Kidney (tissue), 14 donors: ENCODE data around the gene MKNK1. TPM values are rescaled to one million over a fixed set of nuclear protein-coding genes. Genes with fewer than 3 reads are reported as not detected.

Source experiments
- DNase-seq, 5 donors: peaks; one replicate each; pipeline ENCODE4 v3.0.0-alpha.2; 2013 to 2020
- FAIRE-seq: peaks from 2 replicates; lab custom pipeline; 2012; peaks lifted over from hg19 to GRCh38; lab: Jason Lieb, UNC
- H3K27ac ChIP-seq, 2 donors: one replicate each; pipeline ENCODE4 v1.7.0; 2013; ENCODE audit warnings: low read depth in 2 of 2, low read length in 2 of 2, inconsistent platforms in 1 of 2
- H3K27me3 ChIP-seq: one replicate; pipeline ENCODE4 v1.7.1; 2013; ENCODE audit warnings: low read length, inconsistent platforms; ENCODE audit not compliant: control insufficient read depth, insufficient read depth
- H3K36me3 ChIP-seq, 3 donors: one replicate each; pipeline versions ENCODE4 v1.7.0 to v1.7.1; 2013; ENCODE audit warnings: low read length in 3 of 3, control low read depth in 1 of 3, inconsistent platforms in 1 of 3; ENCODE audit not compliant: insufficient read depth in 3 of 3, control insufficient read depth in 2 of 3
- H3K4me1 ChIP-seq, 3 donors: one replicate each; pipeline versions ENCODE4 v1.7.0 to v1.7.1; 2013; ENCODE audit warnings: low read length in 3 of 3, inconsistent platforms in 1 of 3, low read depth in 1 of 3; ENCODE audit not compliant: control insufficient read depth in 2 of 3, insufficient read depth in 2 of 3
- H3K4me3 ChIP-seq, 3 donors: one replicate each; pipeline versions ENCODE4 v1.7.0 to v1.8.1; 2013; ENCODE audit warnings: low read length in 3 of 3, control low read depth in 1 of 3, inconsistent platforms in 1 of 3
- H3K9ac ChIP-seq, 3 donors: one replicate each; pipeline versions ENCODE4 v1.7.0 to v1.7.1; 2013; ENCODE audit warnings: low read length in 3 of 3, control low read depth in 1 of 3, inconsistent platforms in 1 of 3
- H3K9me3 ChIP-seq, 3 donors: one replicate each; pipeline versions ENCODE4 v1.7.0 to v1.7.1; 2013; ENCODE audit warnings: low read length in 3 of 3, control low read depth in 1 of 3, inconsistent platforms in 1 of 3; ENCODE audit not compliant: control insufficient read depth in 2 of 3, insufficient read depth in 1 of 3
- CTCF ChIP-seq: IDR thresholded peaks from 3 replicates; pipeline ENCODE4 v1.5.1; 2012; ENCODE audit warnings: mild to moderate bottlenecking, moderate library complexity, borderline replicate concordance; ENCODE audit not compliant: insufficient read depth; ENCODE audit errors: extremely low read depth
- intact Hi-C: fragments of 100-400 bp; cut with DNase I; formaldehyde crosslinking; loops from one replicate; pipeline ENCODE4 v1.11.1; 2022
- polyA plus RNA-seq: library from polyadenylated mRNA; stranded (reverse); fragments of 350-450 nt; fragmentation: Illumina TruSeq; extraction: RNeasy Lipid Tissue Mini Kit (QIAGEN cat#74804); gene quantifications from one replicate; pipeline ENCODE4 v1.2.3, GENCODE V29; 2014; ENCODE audit warnings: low read depth, low replicate concordance; ENCODE audit not compliant: insufficient read depth
- total RNA-seq: library from RNA; stranded (reverse); fragmentation: NEBNext Ultra II Directional; extraction: Animal tissue kit (Norgen Biotek cat#: 25700); gene quantifications from one replicate; pipeline ENCODE4 v1.2.1, GENCODE V29; 2021
- donor health status: control.
- donor health status: control.
- donor health status: control.
- donor health status: control.
- donor health status: control.
- donor health status: DM: yes; HTN: yes; CAD: no.
- donor health status: Normal renal cell carcinoma (clear cell type).

The MKNK1 gene
- total and polyA plus RNA-seq, 2 donors from 2014 or later, result 17.5 to 49.7 TPM

DNA sequence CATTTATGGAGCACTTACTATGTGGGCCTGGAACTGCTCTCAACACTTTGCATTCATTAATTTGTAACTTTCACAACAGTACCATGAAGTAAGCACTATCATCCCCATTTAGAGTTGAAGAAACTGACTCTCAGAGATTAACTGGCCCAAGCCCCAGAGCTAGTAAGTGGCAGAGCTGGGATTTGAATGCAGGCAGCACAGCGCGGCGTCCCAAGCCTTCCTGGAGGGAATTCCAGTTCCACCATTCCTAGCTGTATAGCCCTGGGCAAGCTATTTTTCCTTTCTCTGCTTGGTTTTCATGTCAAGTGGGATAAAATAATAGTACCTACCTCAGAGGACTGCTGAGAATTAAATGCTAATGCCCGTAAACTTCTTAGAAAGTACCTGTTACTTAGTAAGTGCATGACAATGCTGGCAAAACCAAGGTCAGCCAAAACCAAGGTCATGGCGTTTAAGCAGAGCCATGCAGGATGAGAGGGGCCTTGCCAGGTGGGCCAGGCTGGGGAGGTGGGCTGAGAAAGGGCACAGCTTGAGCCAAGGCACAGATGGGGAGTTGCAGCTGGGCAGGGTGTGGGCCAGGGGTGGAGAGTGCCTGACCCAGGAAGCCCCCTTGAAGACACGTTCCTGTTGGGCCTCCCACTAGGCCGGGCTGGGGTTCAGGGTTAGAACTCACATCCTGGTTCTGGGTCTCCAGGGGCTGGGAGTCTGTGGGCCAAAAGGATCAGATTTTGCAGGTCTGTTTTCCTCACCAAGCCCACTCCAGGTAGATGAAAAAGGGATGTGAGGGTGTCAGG lies 48.0 kb downstream of the MKNK1 start:
- intact Hi-C loops, result no loop called here
- no peak for TF ChIP-seq CTCF
- Histone ChIP-seq H3K4me3 (no peak overlapping the region), H3K27ac (no peak overlapping the region), H3K9me3 (no peaks in the 10 kb centered on the region), H3K9ac (no peak overlapping the region), H3K27me3 (no peaks in the 10 kb centered on the region), H3K4me1 (no peaks in the 10 kb centered on the region), H3K36me3 (peaks cover 0 to 11% (median 3%) of the 10 kb centered on the region in 3 donors)
- no peak for FAIRE-seq
- no peak for DNase-seq

DNA sequence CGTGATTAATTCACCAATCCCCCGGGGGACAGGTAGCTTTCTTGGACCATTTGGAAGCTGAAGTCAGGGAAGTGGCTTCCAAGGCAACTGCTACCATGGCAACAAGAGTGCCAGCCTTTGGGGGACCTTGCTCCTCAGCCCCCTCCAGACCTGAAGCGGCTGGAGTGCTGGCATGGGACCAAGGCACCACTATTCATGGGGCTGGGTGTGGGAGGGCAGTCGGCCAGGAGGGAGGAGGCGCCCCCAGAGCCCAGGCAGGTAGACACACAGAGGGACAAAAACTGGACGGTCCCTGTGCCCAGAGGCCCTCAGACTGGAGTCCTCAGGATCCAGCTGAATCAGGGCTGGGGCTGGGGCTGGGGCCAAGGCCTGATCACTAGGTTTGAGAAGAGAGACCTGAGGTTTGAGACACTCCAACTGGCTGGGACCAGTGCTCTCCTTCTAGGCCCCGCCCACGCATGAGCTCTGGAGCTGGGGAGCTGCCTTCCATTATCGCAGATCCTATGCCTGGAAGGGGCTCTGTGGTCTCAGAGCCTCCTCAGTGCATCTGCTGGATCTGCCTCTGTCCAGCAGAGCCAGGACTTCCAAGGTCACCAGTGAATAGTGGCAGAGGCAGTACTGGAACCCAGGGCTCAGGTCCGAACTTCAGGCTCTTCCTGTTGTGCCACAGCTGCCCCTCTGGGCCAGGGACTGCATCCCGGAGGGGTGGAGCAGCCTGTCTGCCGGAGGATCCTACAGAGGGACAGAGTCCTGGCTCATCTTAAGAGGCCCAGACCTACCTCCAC lies 49.3 kb downstream of the MKNK1 start:
- H3K27ac ChIP-seq, result no peak overlapping the region
- FAIRE-seq (no peak), DNase-seq (no peak)
- no peaks in the 10 kb centered on the region for H3K4me1 ChIP-seq
- H3K9ac ChIP-seq, result no peak overlapping the region
- H3K9me3 ChIP-seq, result no peaks in the 10 kb centered on the region
- H3K4me3 ChIP-seq, result no peak overlapping the region
- intact Hi-C loops, result no loop called here
- no peaks in the 10 kb centered on the region for H3K27me3 ChIP-seq
- peaks cover 0 to under 1% (median 0%) of the 10 kb centered on the region in 3 donors for H3K36me3 ChIP-seq
- TF ChIP-seq CTCF, result no peak

- Histone ChIP-seq H3K9ac (no peak overlapping the region), H3K4me3 (no peak overlapping the region), H3K27ac (no peak overlapping the region), H3K27me3 (no peaks in the 10 kb centered on the region), H3K4me1 (no peaks in the 10 kb centered on the region), H3K9me3 (no peaks in the 10 kb centered on the region), H3K36me3 (no peaks in the 10 kb centered on the region)
- no peak for DNase-seq
- no peak for FAIRE-seq
- intact Hi-C loops, result no loop called here
- no peak for TF ChIP-seq CTCF
Observed at GRCh38 chr1:46554236-46554596, 49.9 kb downstream of the MKNK1 start.
